VCaP (cell line): ENCODE measurements around the gene OR4D2.

ENCODE experiments used
- H3K27ac ChIP-seq: fragments of 450-650 bp; 2 replicates; pipeline ENCODE4 v1.5.1; 2017
- CTCF ChIP-seq: fragments of 450-650 bp; conservative IDR thresholded peaks from 2 replicates; pipeline ENCODE4 v1.5.1; 2017; ENCODE audit warnings: mild to moderate bottlenecking, moderate library complexity

The OR4D2 gene

GRCh38 chr17:58176200-58176599, 9.4 kb downstream of the OR4D2 start:
- no peak for TF ChIP-seq CTCF
- no peak overlapping the region for H3K27ac ChIP-seq

DNA sequence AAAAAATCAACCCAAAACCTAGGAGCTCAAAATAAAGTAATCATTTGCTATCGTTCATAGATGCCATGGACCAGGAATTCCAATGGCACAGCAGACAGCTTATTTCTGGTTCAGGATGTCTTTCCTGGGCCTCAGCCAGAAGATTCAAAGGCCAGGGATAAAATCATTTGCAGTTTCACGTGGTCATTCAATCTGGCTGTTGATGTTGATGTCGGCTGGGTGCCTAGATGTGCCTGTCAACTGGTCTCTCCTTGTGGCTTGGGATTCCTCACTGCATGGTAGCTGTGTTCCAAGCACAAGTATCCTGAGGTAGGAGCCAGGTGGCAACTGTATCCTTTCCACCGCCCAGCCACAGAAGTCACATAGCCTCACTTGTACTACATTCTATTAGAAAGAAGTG, 15.0 kb downstream of the OR4D2 start:
- no peak for TF ChIP-seq CTCF
- H3K27ac ChIP-seq = no peak overlapping the region

GRCh38 chr17:58183514-58183913, 16.7 kb downstream of the OR4D2 start:
- no peak for TF ChIP-seq CTCF
- H3K27ac ChIP-seq = no peak overlapping the region

GRCh38 chr17:58184308-58184985, 17.7 kb downstream of the OR4D2 start:
- TF ChIP-seq CTCF = no peak
- H3K27ac ChIP-seq = no peak overlapping the region

GRCh38 chr17:58184986-58185761, 18.4 kb downstream of the OR4D2 start:
- no peak overlapping the region for H3K27ac ChIP-seq
- TF ChIP-seq CTCF = no peak

- no peak for TF ChIP-seq CTCF
- H3K27ac ChIP-seq = no peak overlapping the region
Measured at GRCh38 chr17:58186591-58186990, 19.8 kb downstream of the OR4D2 start.

DNA sequence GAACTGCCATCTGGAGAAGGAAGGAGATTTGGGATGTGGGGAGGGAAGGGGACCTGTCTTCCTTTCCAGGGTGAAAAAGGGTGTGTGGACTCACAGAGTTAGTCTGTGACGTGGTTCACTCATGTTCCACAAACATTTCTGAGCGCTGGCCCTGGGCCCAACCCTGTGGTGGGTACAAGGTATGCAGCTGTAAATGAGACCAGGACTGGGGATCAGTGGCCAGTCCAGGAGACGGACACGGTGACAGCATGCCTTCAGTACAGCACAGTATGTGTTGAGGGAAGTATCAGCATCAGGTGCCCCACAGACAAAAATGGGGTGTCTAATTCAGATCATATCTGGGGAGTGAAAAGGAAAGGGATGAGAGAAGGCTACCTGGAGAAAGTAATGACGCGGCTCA, 20.3 kb downstream of the OR4D2 start:
- no peak for TF ChIP-seq CTCF
- no peak overlapping the region for H3K27ac ChIP-seq
